ENCODE results near the gene CD3G. TPM values are rescaled to one million over a fixed set of nuclear protein-coding genes. Genes with fewer than 3 reads are reported as not detected.

Gene CD3G
- total RNA-seq, 2 experiments from 2014 or later: 102 to 109 TPM

GRCh38 chr11:118318124-118318523 is 26.0 kb upstream of the CD3G start:
- Mint-ChIP-seq H3K27ac (peak overlapping the region; percentile 100), H3K27me3 (no peaks in the 10 kb centered on the region)

GRCh38 chr11:118318581-118319336 is 25.4 kb upstream of the CD3G start:
- intact Hi-C loops (cut with DNase I, micrococcal nuclease): no loop called here
- POLR2A ChIA-PET: interaction anchor here (1.0 kb wide), 1 partner anchor 14 kb away, joined by 5 read pairs; the partner anchor contains the start of gene CD3E

More at GRCh38 chr11:118318124-118318523, 26.0 kb upstream of the CD3G start:
- no peak for ATAC-seq (ENCODE audit: poor library complexity)
- H3K4me1 Mint-ChIP-seq (ENCODE audit: low read depth): peaks cover 94% of the 10 kb centered on the region
- H3K36me3 Mint-ChIP-seq (ENCODE audit: low read depth): peaks cover 63% of the 10 kb centered on the region
- Histone ChIP-seq H3K27ac (ENCODE audit: low read depth in 1 of 2, low read length in 2 of 2) (peak overlapping the region; percentile 13 to 53), H3K4me1 (ENCODE audit: insufficient read depth, low read length) (peaks cover 96% of the 10 kb centered on the region), H3K4me3 (ENCODE audit: low read length) (no peak overlapping the region), H3K27me3 (ENCODE audit: control insufficient read depth in 1 of 2, insufficient read depth in 2 of 2, low read length in 2 of 2) (no peaks in the 10 kb centered on the region), H3K9me3 (ENCODE audit: control insufficient read depth in 1 of 2, insufficient read depth in 1 of 2, low read length in 2 of 2) (no peaks in the 10 kb centered on the region), H3K36me3 (ENCODE audit: insufficient read depth, low read length) (peaks cover 32% of the 10 kb centered on the region)
- ChIA-PET CTCF (interaction anchor here (1.1 kb wide), 1 partner anchor 93 kb away, joined by 5 read pairs; the partner anchor contains the start of gene JAML), POLR2A (no interaction called here)
- DNase-seq: no peak
- H3K4me3 Mint-ChIP-seq: peak overlapping the region; percentile 34
- intact Hi-C loops (cut with DNase I, micrococcal nuclease): no loop called here
- no peaks in the 10 kb centered on the region for H3K9me3 Mint-ChIP-seq
- TF ChIP-seq CTCF (IDR thresholded peaks at IDR 0.05): no peak

GRCh38 chr11:118319337-118319707 is 24.8 kb upstream of the CD3G start:
- ChIA-PET POLR2A (interaction anchor here (1.0 kb wide), 1 partner anchor 15 kb away, joined by 5 read pairs; the partner anchor contains the start of gene CD3E), CTCF (no interaction called here)
- Mint-ChIP-seq H3K4me3 (peak overlapping the region; percentile 74), H3K27me3 (no peaks in the 10 kb centered on the region), H3K27ac (peak overlapping the region; percentile 100), H3K36me3 (ENCODE audit: low read depth) (peaks cover 61% of the 10 kb centered on the region), H3K4me1 (ENCODE audit: low read depth) (peaks cover 92% of the 10 kb centered on the region), H3K9me3 (no peaks in the 10 kb centered on the region)
- Histone ChIP-seq H3K36me3 (ENCODE audit: insufficient read depth, low read length) (peaks cover 23% of the 10 kb centered on the region), H3K9me3 (ENCODE audit: control insufficient read depth in 1 of 2, insufficient read depth in 1 of 2, low read length in 2 of 2) (no peaks in the 10 kb centered on the region), H3K27me3 (ENCODE audit: control insufficient read depth in 1 of 2, insufficient read depth in 2 of 2, low read length in 2 of 2) (no peaks in the 10 kb centered on the region), H3K27ac (ENCODE audit: low read depth in 1 of 2, low read length in 2 of 2) (peak overlapping the region; percentile 13 to 53), H3K4me3 (ENCODE audit: low read length) (no peak overlapping the region), H3K4me1 (ENCODE audit: insufficient read depth, low read length) (peaks cover 85% of the 10 kb centered on the region)
- no peak for TF ChIP-seq CTCF (IDR thresholded peaks at IDR 0.05)
- intact Hi-C loops (cut with DNase I, micrococcal nuclease): no loop called here
- DNase-seq (no peak), ATAC-seq (ENCODE audit: poor library complexity) (no peak)

More at GRCh38 chr11:118318581-118319336, 25.4 kb upstream of the CD3G start:
- no peak for ATAC-seq (ENCODE audit: poor library complexity)
- H3K4me1 ChIP-seq (ENCODE audit: insufficient read depth, low read length): peaks cover 90% of the 10 kb centered on the region
- no peaks in the 10 kb centered on the region for H3K9me3 Mint-ChIP-seq
- peak in 2 of 14 experiments; percentile 28 to 43 for DNase-seq
- no peak overlapping the region for H3K4me3 ChIP-seq (ENCODE audit: low read length)
- peak overlapping the region; percentile 100 for H3K27ac Mint-ChIP-seq
- H3K36me3 ChIP-seq (ENCODE audit: insufficient read depth, low read length): peaks cover 28% of the 10 kb centered on the region
- peaks cover 95% of the 10 kb centered on the region for H3K4me1 Mint-ChIP-seq (ENCODE audit: low read depth)
- peak overlapping the region; percentile 74 for H3K4me3 Mint-ChIP-seq
- H3K27me3 Mint-ChIP-seq: no peaks in the 10 kb centered on the region
- no peaks in the 10 kb centered on the region for H3K9me3 ChIP-seq (ENCODE audit: control insufficient read depth in 1 of 2, insufficient read depth in 1 of 2, low read length in 2 of 2)
- H3K27me3 ChIP-seq (ENCODE audit: control insufficient read depth in 1 of 2, insufficient read depth in 2 of 2, low read length in 2 of 2): no peaks in the 10 kb centered on the region
- CTCF ChIA-PET: interaction anchor here (1.1 kb wide), 1 partner anchor 94 kb away, joined by 5 read pairs; the partner anchor contains the start of gene JAML
- H3K36me3 Mint-ChIP-seq (ENCODE audit: low read depth): peaks cover 65% of the 10 kb centered on the region
- no peak for TF ChIP-seq CTCF (IDR thresholded peaks at IDR 0.05)
- H3K27ac ChIP-seq (ENCODE audit: low read depth in 1 of 2, low read length in 2 of 2): peak overlapping the region; percentile 13 to 53

All from CD4-positive, alpha-beta T cell (primary cell).